Psoas muscle (tissue), 8 donors: ENCODE measurements around the gene TSPAN9. TPM values are rescaled to one million over a fixed set of nuclear protein-coding genes. Genes with fewer than 3 reads are reported as not detected.

Experiments
- ATAC-seq, 4 donors: fragments of 200-7000 bp; cut with Tn5 transposase; one replicate each; pipeline ENCODE4 v1.9.1; 2020; ENCODE audit warnings: moderate library complexity in 3 of 4, mild to moderate bottlenecking in 2 of 4
- DNase-seq, 2 donors: peaks; one replicate each; pipeline ENCODE4 v3.0.0-alpha.2; 2020
- H3K27ac ChIP-seq: fragments of 200-600 bp; one replicate; pipeline ENCODE4 v1.8.0; 2022
- H3K27me3 ChIP-seq, 3 donors: fragments of 200-600 bp in 1 of 3; one replicate each; pipeline versions ENCODE4 v1.6.1 to v1.8.0; 2013 to 2022; ENCODE audit warnings: low read length in 2 of 3, mild to moderate bottlenecking in 2 of 3, moderate library complexity in 1 of 3; ENCODE audit not compliant: insufficient read depth in 3 of 3
- H3K36me3 ChIP-seq, 2 donors: fragments of 200-600 bp in 1 of 2; one replicate each; pipeline versions ENCODE4 v1.6.1 to v1.8.0; 2013 to 2022; ENCODE audit warnings: low read depth in 1 of 2, mild to moderate bottlenecking in 1 of 2, moderate library complexity in 1 of 2; ENCODE audit not compliant: insufficient read depth in 1 of 2
- H3K4me1 ChIP-seq: fragments of 200-600 bp; one replicate; pipeline ENCODE4 v1.8.0; 2022
- H3K4me3 ChIP-seq: fragments of 200-600 bp; one replicate; pipeline ENCODE4 v1.8.0; 2022; ENCODE audit warnings: mild to moderate bottlenecking
- H3K9me3 ChIP-seq: fragments of 200-600 bp; one replicate; pipeline ENCODE4 v1.8.0; 2022
- CTCF ChIP-seq: fragments of 200-600 bp; IDR thresholded peaks from one replicate; pipeline ENCODE4 v1.8.0; 2022; ENCODE audit warnings: antibody characterized with exemption
- WGBS, 3 donors: extraction: QIAGEN DNeasy Blood & Tissue Kit; methylation state at CpG; one replicate each; pipeline versions ENCODE4 v1.1.6 to v1.1.7; 2013; 5-methylcytosine and 5-hydroxymethylcytosine counted together
- intact Hi-C, 2 donors: fragments of 100-400 bp; cut with DNase I; formaldehyde crosslinking; loops; one replicate each; pipeline versions ENCODE4 v1.11.0 to v1.14.2; 2022
- polyA plus RNA-seq, 3 donors: library from polyadenylated mRNA; stranded (reverse); fragments of 200-250 nt; gene quantifications; one replicate each; pipeline ENCODE4 v1.2.3, GENCODE V29; 2013
- total RNA-seq, 4 donors: library from RNA; stranded (reverse); fragmentation: NEBNext Ultra II Directional in 2 of 4; extraction: Animal tissue kit (Norgen Biotek cat#: 25700) in 2 of 4; gene quantifications; one replicate each; pipeline versions ENCODE4 v1.2.1 to v1.2.4, GENCODE V29; 2021 to 2023
- donor health status: healthy with polysubstance abuse.
- donor health status: DM: no; HTN: no; CAD: no; lungs with moderate emphysema.
- donor health status: Bipolar disorder and iron deficiency.
- donor health status: healthy.
- donor health status: DM: yes; HTN: yes; CAD: no.
- donor health status: DM: no; HTN: no; CAD: no.
- donor health status: DM: no; HTN: no; CAD: no.
- donor health status: DM: yes; HTN: yes; CAD: no.

The TSPAN9 gene
- total and polyA plus RNA-seq, 7 donors, result 6.4 to 28.0 (median 11.6) TPM

GRCh38 chr12:3092764-3093163 lies 15.6 kb downstream of the TSPAN9 start:
- no peak overlapping the region for H3K27ac ChIP-seq

GRCh38 chr12:3097186-3097804 lies 20.1 kb downstream of the TSPAN9 start:
- Histone ChIP-seq H3K36me3 (no peaks in the 10 kb centered on the region), H3K27me3 (no peaks in the 10 kb centered on the region), H3K4me3 (no peak overlapping the region), H3K9me3 (no peaks in the 10 kb centered on the region), H3K4me1 (peaks cover 7% of the 10 kb centered on the region), H3K27ac (peak overlapping the region; percentile 56)
- peak; percentile 61 to 68 for DNase-seq
- 46 to 51% (median 46%) methylated on average over 10 of the region's 10 CpGs for WGBS, 3 donors
- intact Hi-C loops, result no loop called here
- ATAC-seq, result peak in 3 of 4 donors; percentile 24 to 50 (median 46)
- no peak for TF ChIP-seq CTCF

More at GRCh38 chr12:3092764-3093163, 15.6 kb downstream of the TSPAN9 start:
- intact Hi-C loops, result no loop called here
- no peaks in the 10 kb centered on the region for H3K4me1 ChIP-seq
- no peaks in the 10 kb centered on the region for H3K9me3 ChIP-seq
- ATAC-seq (peak in 1 of 4 donors; percentile 20), DNase-seq (no peak)
- H3K27me3 ChIP-seq, result no peaks in the 10 kb centered on the region
- H3K36me3 ChIP-seq, result no peaks in the 10 kb centered on the region
- no peak for TF ChIP-seq CTCF
- no peak overlapping the region for H3K4me3 ChIP-seq
- 79 to 91% (median 87%) methylated on average over 10 of the region's 10 CpGs for WGBS, 3 donors

GRCh38 chr12:3097836-3098235 lies 20.7 kb downstream of the TSPAN9 start:
- no peak for TF ChIP-seq CTCF
- H3K4me3 ChIP-seq, result no peak overlapping the region
- H3K9me3 ChIP-seq, result no peaks in the 10 kb centered on the region
- no peaks in the 10 kb centered on the region for H3K27me3 ChIP-seq
- H3K36me3 ChIP-seq, result no peaks in the 10 kb centered on the region
- 60 to 75% (median 70%) methylated on average over 9 of the region's 9 CpGs for WGBS, 3 donors
- peak overlapping the region; percentile 56 for H3K27ac ChIP-seq
- intact Hi-C loops, result no loop called here
- DNase-seq (no peak), ATAC-seq (peak in 1 of 4 donors; percentile 38)
- H3K4me1 ChIP-seq, result peaks cover 7% of the 10 kb centered on the region

GRCh38 chr12:3098436-3098835 lies 21.3 kb downstream of the TSPAN9 start:
- H3K27ac ChIP-seq, result peak overlapping the region; percentile 56
- no peaks in the 10 kb centered on the region for H3K27me3 ChIP-seq
- no peaks in the 10 kb centered on the region for H3K9me3 ChIP-seq
- DNase-seq (peak in 1 of 2 donors; percentile 22), ATAC-seq (no peak)
- no peak overlapping the region for H3K4me3 ChIP-seq
- H3K4me1 ChIP-seq, result peaks cover 7% of the 10 kb centered on the region
- intact Hi-C loops, result no loop called here
- no peak for TF ChIP-seq CTCF
- H3K36me3 ChIP-seq, result no peaks in the 10 kb centered on the region
- WGBS, 3 donors, result 73 to 81% (median 75%) methylated on average over 5 of the region's 5 CpGs

- 95 to 98% (median 95%) methylated on average over 3 of the region's 3 CpGs for WGBS, 3 donors
- peaks cover 7% of the 10 kb centered on the region for H3K4me1 ChIP-seq
- H3K27ac ChIP-seq, result no peak overlapping the region
- no peaks in the 10 kb centered on the region for H3K27me3 ChIP-seq
- no peak overlapping the region for H3K4me3 ChIP-seq
- ATAC-seq (no peak), DNase-seq (no peak)
- no peak for TF ChIP-seq CTCF
- H3K9me3 ChIP-seq, result no peaks in the 10 kb centered on the region
- H3K36me3 ChIP-seq, result no peaks in the 10 kb centered on the region
- intact Hi-C loops, result no loop called here
Observed at GRCh38 chr12:3099146-3099545, 22.0 kb downstream of the TSPAN9 start.
